K562 (cell line): Measurements from ENCODE around the gene RALB. TPM values are rescaled to one million over a fixed set of nuclear protein-coding genes. Genes with fewer than 3 reads are reported as not detected.

Source experiments
- CBFA2T3 ChIP-seq: fragments of 450-650 bp; IDR thresholded peaks from 2 replicates; pipeline ENCODE4 v1.6.1; 2017
- HDAC6 ChIP-seq: IDR thresholded peaks from 2 replicates; pipeline ENCODE4 v1.6.1; 2012; ENCODE audit warnings: low read depth, mild to moderate bottlenecking, control low read depth, inconsistent platforms, low read length, moderate library complexity
- L3MBTL2 ChIP-seq: fragments of 450-650 bp; IDR thresholded peaks from 2 replicates; pipeline ENCODE4 v1.6.1; 2016; ENCODE audit warnings: mild to moderate bottlenecking, moderate library complexity
- MAZ ChIP-seq, 2 experiments: fragments of 450-650 bp in 1 of 2; sonication (generic) in 1 of 2; formaldehyde crosslinking; IDR thresholded peaks in 1 of 2; conservative IDR thresholded peaks in 1 of 2; 2 replicates each; pipeline versions ENCODE4 v1.4.0 to v1.5.0; 2020; ENCODE audit warnings: mild to moderate bottlenecking in 1 of 2, missing genetic modification reagents in 1 of 2
- RCOR1 ChIP-seq, 2 experiments: IDR thresholded peaks; 2 replicates each; pipeline ENCODE4 v1.6.1; 2012; ENCODE audit warnings: low read depth in 2 of 2, low read length in 2 of 2, borderline replicate concordance in 1 of 2, improper control_type of control experiment in 1 of 2
- ZC3H8 ChIP-seq: fragments of 450-650 bp; IDR thresholded peaks from 2 replicates; pipeline ENCODE4 v1.6.1; 2017
- ZNF584 ChIP-seq: fragments of 200-800 bp; sonication (Bioruptor generic); IDR thresholded peaks from 2 replicates; pipeline ENCODE4 v1.6.1; 2016; ENCODE audit warnings: low read depth, mild to moderate bottlenecking, missing genetic modification characterization, missing compliant biosample characterization
- ZZZ3 ChIP-seq: fragments of 450-650 bp; IDR thresholded peaks from 2 replicates; pipeline ENCODE4 v1.6.1; 2016; ENCODE audit warnings: antibody characterized with exemption, mild to moderate bottlenecking, moderate library complexity
- polyA plus RNA-seq, 8 experiments: library from polyadenylated mRNA; depleted of rRNA in 4 of 8; stranded (reverse) in 5 of 8; unstranded in 3 of 8; fragments of >200 nt; fragmentation: Nextera tagmentation in 2 of 8; fragmentation: Illumina TruSeq in 1 of 8; extraction: Ambion mirVana in 2 of 8; extraction: Trizol in 1 of 8; gene quantifications; 2 replicates each; pipeline versions ENCODE4 v1.2.1 to v1.2.3, GENCODE V29; 2011 to 2014; ENCODE audit warnings: inconsistent platforms in 1 of 8, missing spikeins in 1 of 8
- total RNA-seq, 7 experiments: library from RNA; depleted of rRNA in 6 of 7; stranded (reverse); fragments of >200 nt in 6 of 7; fragmentation: Illumina TruSeq in 2 of 7; extraction: Trizol in 2 of 7; gene quantifications; 2 replicates each; pipeline versions ENCODE4 v1.2.1 to v1.2.3, GENCODE V29; 2011 to 2021; ENCODE audit warnings: low replicate concordance in 1 of 7
- TF ChIP-seq, protein P1 (sequence below): fragments of 450-650 bp; IDR thresholded peaks from 2 replicates; pipeline ENCODE4 v1.6.1; 2016; ENCODE audit warnings: mild to moderate bottlenecking, moderate library complexity
- TF ChIP-seq, protein P2 (sequence below), 2 experiments: fragments of 450-650 bp in 1 of 2; IDR thresholded peaks; 2 replicates each; pipeline ENCODE4 v1.6.1; 2011 to 2017; ENCODE audit warnings: low read depth in 2 of 2, antibody characterized with exemption in 1 of 2, borderline replicate concordance in 1 of 2, low read length in 1 of 2, mild to moderate bottlenecking in 1 of 2, mixed read lengths in 1 of 2; ENCODE audit not compliant: control insufficient read depth in 1 of 2
- TF ChIP-seq, protein P3 (sequence below), 2 experiments: IDR thresholded peaks; 2 replicates each; pipeline ENCODE4 v1.6.1; 2011; ENCODE audit warnings: borderline replicate concordance in 1 of 2, control low read depth in 1 of 2, low read depth in 1 of 2, low read length in 1 of 2, mild to moderate bottlenecking in 1 of 2, mixed read lengths in 1 of 2, moderate library complexity in 1 of 2; ENCODE audit not compliant: insufficient read depth in 1 of 2, insufficient read length in 1 of 2, poor library complexity in 1 of 2, severe bottlenecking in 1 of 2; ENCODE audit errors: extremely low read depth in 1 of 2

The RALB gene
- total and polyA plus RNA-seq, 9 of the 15 experiments (the other 6 are each of a cell fraction or from before 2014, with no cell fraction given), result 14.8 to 65.6 (median 38.4) TPM

DNA sequence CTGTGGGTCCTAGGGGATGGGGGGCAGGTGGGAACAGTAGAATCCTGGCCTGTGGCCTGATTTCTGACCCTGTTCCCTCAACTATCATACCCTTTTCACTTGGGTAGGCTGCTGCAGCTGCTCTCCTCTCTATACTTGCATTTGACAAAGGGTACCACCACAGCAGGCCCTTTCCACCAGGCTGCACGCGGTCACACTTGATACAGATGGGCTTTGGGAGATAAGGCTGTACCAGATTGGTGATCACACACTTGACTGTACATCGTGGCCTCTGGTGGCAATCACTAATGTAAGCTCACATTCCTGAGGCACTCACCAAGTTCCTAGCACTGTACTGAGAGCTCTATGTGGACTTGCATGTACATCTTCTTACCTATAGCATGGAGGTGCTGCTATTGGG lies 1.6 kb upstream of the RALB start (continued):
- TF ChIP-seq, protein P1, sequence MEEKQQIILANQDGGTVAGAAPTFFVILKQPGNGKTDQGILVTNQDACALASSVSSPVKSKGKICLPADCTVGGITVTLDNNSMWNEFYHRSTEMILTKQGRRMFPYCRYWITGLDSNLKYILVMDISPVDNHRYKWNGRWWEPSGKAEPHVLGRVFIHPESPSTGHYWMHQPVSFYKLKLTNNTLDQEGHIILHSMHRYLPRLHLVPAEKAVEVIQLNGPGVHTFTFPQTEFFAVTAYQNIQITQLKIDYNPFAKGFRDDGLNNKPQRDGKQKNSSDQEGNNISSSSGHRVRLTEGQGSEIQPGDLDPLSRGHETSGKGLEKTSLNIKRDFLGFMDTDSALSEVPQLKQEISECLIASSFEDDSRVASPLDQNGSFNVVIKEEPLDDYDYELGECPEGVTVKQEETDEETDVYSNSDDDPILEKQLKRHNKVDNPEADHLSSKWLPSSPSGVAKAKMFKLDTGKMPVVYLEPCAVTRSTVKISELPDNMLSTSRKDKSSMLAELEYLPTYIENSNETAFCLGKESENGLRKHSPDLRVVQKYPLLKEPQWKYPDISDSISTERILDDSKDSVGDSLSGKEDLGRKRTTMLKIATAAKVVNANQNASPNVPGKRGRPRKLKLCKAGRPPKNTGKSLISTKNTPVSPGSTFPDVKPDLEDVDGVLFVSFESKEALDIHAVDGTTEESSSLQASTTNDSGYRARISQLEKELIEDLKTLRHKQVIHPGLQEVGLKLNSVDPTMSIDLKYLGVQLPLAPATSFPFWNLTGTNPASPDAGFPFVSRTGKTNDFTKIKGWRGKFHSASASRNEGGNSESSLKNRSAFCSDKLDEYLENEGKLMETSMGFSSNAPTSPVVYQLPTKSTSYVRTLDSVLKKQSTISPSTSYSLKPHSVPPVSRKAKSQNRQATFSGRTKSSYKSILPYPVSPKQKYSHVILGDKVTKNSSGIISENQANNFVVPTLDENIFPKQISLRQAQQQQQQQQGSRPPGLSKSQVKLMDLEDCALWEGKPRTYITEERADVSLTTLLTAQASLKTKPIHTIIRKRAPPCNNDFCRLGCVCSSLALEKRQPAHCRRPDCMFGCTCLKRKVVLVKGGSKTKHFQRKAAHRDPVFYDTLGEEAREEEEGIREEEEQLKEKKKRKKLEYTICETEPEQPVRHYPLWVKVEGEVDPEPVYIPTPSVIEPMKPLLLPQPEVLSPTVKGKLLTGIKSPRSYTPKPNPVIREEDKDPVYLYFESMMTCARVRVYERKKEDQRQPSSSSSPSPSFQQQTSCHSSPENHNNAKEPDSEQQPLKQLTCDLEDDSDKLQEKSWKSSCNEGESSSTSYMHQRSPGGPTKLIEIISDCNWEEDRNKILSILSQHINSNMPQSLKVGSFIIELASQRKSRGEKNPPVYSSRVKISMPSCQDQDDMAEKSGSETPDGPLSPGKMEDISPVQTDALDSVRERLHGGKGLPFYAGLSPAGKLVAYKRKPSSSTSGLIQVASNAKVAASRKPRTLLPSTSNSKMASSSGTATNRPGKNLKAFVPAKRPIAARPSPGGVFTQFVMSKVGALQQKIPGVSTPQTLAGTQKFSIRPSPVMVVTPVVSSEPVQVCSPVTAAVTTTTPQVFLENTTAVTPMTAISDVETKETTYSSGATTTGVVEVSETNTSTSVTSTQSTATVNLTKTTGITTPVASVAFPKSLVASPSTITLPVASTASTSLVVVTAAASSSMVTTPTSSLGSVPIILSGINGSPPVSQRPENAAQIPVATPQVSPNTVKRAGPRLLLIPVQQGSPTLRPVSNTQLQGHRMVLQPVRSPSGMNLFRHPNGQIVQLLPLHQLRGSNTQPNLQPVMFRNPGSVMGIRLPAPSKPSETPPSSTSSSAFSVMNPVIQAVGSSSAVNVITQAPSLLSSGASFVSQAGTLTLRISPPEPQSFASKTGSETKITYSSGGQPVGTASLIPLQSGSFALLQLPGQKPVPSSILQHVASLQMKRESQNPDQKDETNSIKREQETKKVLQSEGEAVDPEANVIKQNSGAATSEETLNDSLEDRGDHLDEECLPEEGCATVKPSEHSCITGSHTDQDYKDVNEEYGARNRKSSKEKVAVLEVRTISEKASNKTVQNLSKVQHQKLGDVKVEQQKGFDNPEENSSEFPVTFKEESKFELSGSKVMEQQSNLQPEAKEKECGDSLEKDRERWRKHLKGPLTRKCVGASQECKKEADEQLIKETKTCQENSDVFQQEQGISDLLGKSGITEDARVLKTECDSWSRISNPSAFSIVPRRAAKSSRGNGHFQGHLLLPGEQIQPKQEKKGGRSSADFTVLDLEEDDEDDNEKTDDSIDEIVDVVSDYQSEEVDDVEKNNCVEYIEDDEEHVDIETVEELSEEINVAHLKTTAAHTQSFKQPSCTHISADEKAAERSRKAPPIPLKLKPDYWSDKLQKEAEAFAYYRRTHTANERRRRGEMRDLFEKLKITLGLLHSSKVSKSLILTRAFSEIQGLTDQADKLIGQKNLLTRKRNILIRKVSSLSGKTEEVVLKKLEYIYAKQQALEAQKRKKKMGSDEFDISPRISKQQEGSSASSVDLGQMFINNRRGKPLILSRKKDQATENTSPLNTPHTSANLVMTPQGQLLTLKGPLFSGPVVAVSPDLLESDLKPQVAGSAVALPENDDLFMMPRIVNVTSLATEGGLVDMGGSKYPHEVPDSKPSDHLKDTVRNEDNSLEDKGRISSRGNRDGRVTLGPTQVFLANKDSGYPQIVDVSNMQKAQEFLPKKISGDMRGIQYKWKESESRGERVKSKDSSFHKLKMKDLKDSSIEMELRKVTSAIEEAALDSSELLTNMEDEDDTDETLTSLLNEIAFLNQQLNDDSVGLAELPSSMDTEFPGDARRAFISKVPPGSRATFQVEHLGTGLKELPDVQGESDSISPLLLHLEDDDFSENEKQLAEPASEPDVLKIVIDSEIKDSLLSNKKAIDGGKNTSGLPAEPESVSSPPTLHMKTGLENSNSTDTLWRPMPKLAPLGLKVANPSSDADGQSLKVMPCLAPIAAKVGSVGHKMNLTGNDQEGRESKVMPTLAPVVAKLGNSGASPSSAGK, result peak; percentile 74
- TF ChIP-seq, protein P2, sequence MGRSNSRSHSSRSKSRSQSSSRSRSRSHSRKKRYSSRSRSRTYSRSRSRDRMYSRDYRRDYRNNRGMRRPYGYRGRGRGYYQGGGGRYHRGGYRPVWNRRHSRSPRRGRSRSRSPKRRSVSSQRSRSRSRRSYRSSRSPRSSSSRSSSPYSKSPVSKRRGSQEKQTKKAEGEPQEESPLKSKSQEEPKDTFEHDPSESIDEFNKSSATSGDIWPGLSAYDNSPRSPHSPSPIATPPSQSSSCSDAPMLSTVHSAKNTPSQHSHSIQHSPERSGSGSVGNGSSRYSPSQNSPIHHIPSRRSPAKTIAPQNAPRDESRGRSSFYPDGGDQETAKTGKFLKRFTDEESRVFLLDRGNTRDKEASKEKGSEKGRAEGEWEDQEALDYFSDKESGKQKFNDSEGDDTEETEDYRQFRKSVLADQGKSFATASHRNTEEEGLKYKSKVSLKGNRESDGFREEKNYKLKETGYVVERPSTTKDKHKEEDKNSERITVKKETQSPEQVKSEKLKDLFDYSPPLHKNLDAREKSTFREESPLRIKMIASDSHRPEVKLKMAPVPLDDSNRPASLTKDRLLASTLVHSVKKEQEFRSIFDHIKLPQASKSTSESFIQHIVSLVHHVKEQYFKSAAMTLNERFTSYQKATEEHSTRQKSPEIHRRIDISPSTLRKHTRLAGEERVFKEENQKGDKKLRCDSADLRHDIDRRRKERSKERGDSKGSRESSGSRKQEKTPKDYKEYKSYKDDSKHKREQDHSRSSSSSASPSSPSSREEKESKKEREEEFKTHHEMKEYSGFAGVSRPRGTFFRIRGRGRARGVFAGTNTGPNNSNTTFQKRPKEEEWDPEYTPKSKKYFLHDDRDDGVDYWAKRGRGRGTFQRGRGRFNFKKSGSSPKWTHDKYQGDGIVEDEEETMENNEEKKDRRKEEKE (IDR thresholded peaks at IDR 0.05; ENCODE audit: borderline replicate concordance in 1 of 2, control insufficient read depth in 1 of 2, low read depth in 2 of 2, low read length in 1 of 2), result no peak
- TF ChIP-seq ZZZ3 (no peak), HDAC6 (no peak), L3MBTL2 (peak; percentile 79), ZNF584 (no peak), MAZ (CRISPR knock-in tag; conservative IDR thresholded peaks at IDR 0.05 in 1 of 2, IDR thresholded peaks at IDR 0.05 in 1 of 2) (0 out of 4 replicates have a peak, but pooled peaks of 1 of the 2 experiments have one; percentile 28), CBFA2T3 (peak; percentile 35; the same call in 1 of the 2 replicates), ZC3H8 (no peak), RCOR1 (IDR thresholded peaks at IDR 0.05; ENCODE audit: borderline replicate concordance in 1 of 2, low read depth in 2 of 2, low read length in 2 of 2) (peak in 1 of 2 experiments; percentile 36; a peak in 1 of 4 replicates)
- TF ChIP-seq, protein P3, sequence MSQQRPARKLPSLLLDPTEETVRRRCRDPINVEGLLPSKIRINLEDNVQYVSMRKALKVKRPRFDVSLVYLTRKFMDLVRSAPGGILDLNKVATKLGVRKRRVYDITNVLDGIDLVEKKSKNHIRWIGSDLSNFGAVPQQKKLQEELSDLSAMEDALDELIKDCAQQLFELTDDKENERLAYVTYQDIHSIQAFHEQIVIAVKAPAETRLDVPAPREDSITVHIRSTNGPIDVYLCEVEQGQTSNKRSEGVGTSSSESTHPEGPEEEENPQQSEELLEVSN (IDR thresholded peaks at IDR 0.05; ENCODE audit: borderline replicate concordance in 1 of 2, extremely low read depth in 1 of 2, insufficient read depth in 1 of 2, insufficient read length in 1 of 2, low read depth in 1 of 2, low read length in 1 of 2, poor library complexity in 1 of 2, severe bottlenecking in 1 of 2), result peak in 1 of 2 experiments; percentile 38
